ENCODE data around the gene SALL1.

Gene SALL1

DNA sequence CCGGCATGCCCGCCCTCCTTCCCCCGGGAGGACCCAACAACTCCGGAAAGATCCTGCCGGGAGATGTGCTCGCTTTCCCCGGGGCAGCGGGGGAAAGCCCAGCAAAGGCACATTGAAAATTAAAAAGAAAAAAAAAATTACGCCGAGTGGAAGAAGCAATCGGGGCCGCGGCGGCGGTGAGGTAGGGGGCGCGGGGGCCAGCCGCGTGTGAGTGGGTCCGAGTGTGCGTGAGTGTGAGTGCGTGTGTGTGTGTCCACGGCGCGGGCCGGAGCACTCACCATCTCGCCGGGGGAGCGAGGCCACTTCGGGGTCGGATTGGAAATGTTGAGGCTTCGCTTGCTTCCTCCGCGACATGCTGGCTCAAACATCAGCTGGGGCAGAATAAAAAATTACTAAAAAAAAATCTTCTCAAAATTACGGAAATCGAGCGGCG lies at the start of gene SALL1:
TSS of gene SALL1 (minus strand) at position 383 of the 433 bp plus-strand sequence. CDS start at position 354, 29 bp downstream.
- DNase-seq = peak in 16 of 56 donors; percentile 38 to 79 (median 60)

DNA sequence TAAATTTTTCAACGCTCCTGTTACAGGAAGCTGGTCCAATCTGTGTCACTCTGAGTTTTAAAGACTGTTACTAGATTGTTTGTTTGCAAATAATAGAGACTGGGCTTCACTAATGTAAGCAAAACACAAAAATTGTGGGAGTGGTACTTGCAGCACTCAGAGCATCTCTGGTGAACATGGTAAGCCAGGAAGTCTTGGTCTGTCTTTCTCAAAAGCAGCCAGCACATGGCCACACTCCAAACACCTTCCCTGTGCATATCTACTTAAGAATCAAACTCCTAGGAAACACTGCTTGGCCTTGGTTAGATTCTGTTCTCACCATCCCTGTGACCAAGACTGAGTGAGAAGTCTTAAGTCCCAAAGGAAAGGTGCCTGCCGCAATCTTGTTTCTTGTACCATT lies 49.7 kb upstream of the SALL1 start:
- no peak for DNase-seq

DNA sequence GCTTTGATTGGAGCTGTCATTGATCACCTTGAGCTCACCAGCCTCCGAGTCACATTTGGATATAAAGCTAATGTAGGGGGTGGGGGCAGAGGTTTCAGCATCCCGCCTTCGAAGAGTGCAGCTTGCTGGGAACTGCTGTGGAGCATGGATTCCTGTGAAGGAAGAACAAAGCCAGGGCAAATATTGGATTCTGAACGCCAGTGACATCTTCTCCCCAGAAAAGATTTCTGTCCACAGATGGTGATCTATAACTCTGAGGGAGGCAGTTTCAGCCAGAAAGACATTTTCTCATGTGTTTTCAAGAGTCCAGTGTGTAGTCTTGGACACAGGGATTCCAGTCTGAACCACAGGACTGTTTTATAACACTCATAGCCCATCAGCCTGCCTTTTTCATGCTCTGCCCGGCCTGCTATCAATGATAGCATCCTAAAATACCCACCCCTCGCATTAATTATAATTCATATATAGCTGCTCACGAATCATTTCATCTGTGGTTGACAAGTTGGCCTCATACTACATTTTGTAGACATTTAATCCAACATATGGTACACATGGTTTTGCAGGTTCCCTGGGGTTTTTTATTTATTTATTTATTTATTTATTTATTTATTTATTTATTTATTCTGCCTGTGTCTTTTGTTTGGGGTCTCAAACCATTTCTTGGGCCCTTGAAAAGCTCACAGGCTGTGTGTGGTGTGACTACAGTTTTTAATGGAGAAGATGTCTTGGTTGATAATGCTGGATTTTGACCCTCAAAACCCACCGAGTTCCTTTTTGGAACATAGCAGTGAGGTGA lies 47.1 kb upstream of the SALL1 start:
- DNase-seq = no peak

- peak in 1 of 56 donors; percentile 5 for DNase-seq
Measured at GRCh38 chr16:51193879-51194278, 42.8 kb upstream of the SALL1 start.

- DNase-seq = no peak
Measured at GRCh38 chr16:51184702-51185433, 33.8 kb upstream of the SALL1 start.

- no peak for DNase-seq
Measured at GRCh38 chr16:51181503-51181811, 30.4 kb upstream of the SALL1 start.

DNA sequence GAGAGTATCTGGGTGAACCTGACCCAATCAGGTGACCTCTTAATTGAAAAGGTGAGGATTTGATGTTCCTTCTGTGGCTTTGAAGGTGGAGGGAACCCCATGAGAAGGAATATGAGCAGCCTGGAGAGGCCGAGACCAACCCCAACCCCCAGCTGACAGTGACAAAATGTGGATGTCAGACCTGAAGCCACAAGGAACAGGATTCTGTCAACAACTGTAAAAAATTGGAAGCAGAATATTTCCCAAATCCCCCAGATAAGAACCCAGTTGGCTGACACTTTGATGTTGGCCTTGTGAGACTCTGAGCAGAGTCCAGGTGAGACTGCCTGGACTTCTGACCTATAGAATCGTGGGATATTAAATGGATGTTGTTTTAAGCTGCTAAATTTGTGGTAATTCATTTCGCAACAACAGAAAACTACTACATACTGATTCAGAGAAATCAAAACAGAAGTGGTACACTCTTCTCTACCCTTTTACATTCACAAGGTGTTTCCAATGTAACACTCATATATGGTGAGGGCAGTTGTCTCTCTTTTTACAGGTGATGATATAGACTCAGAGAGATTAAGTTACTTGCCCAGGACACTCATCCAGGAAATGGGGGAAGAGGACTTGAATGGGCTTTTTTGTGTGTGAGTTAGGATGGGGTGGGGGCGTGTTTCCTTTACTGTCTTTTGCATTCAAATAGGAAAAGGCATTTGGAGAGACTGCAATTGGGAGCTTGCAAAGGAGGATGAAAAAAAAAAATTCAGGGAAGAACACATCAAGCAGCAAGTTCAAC lies 29.8 kb upstream of the SALL1 start:
- DNase-seq = no peak

DNA sequence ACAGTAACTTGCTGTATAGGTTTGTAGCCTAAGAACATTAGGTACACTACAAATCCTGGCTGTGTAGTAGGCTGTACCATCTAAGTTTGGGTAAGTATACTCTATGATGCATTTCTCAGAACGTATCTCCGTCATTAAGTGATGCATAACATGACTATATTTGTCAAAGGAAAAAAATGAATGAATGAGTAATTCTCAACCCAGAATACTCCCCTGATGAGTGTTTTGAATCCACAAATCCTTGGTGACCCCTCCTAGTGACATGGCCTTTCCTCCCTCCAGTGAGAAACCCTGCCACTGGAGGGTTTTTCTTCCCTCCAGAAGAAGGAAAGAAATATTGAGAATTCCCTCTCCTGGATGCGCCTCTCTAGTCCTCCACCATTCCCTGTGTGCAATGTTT lies 24.0 kb upstream of the SALL1 start:
- no peak for DNase-seq

DNA sequence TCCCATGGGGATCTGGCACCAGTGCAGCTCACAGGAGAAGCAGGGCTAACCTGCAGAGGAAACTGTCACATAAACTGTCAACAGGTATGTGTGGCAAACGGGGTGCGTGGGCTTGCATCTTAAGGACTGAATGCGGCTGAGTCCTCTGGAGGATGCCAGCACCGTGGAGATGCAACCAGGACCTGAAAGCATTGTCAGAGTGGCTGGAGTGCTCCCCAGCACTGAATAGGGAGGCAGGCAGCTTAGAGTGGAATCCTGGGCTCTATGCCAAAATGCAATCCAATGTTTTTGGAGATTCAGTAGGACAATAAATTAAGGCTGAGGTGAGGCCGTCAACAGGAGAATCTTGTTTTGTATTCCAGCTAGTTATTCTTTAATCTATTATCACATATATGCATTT lies 21.3 kb upstream of the SALL1 start:
- no peak for DNase-seq

DNA sequence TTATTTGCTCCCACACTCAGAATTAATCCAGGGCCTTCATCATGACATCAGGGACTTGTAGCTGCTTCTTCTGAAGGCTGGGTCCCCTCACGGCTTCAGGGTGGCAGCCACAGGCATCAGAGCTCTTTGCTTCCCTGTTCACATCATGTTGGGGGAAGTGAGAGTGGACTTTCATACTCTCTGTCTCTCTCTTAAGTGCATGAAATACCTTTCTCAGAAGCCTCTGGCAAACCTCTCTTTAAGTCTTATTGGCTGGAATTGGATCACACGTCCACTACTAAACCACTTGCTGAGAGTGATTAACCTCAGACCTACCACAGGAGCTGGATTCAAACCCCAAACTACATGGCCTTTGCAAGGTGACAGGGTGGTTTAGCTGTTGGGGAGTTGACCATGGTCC lies 17.7 kb upstream of the SALL1 start:
- no peak for DNase-seq

- DNase-seq = no peak
Measured at GRCh38 chr16:51167170-51167895, 16.3 kb upstream of the SALL1 start.

GRCh38 chr16:51166541-51166940 lies 15.5 kb upstream of the SALL1 start:
- no peak for DNase-seq

DNA sequence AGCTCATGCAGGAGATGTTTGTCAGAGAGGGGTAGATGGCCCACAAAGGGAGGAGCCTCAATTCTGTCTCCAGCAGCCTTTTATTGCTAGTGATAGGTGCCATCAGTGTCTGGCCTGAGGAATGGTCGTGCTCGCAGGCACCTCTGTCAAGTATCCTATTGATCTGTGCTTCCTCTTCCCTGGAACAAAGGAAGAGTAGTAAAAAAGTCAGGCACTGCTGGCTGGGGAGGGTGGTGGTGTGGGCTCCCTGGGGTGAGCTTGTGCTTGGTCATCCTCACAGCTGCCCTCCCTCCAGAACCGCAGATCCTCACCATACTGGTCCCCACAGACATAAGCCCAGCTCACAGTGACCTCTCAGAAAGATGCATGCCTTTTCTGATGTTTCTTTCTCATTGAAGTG lies 15.0 kb upstream of the SALL1 start:
- DNase-seq = no peak

GRCh38 chr16:51165043-51165442 lies 14.0 kb upstream of the SALL1 start:
- no peak for DNase-seq

DNA sequence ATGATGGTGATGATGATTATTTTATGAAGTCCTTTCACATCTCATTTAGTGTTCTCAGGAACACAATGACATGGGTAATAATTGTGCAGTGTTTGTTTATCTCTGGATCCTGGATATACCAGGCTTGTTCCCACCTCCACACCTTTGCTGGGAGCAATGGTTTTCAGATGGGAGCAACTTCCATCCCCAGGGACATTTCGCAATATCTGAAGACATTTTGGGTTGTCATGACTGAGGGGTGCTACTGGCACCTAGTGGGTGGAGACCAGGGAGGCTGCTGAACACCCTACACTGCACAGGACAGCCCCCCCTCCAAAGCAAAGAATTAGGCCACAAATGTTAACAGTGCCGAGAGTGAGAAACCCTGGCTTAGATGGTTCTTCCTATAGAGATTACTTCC lies 13.5 kb upstream of the SALL1 start:
- no peak for DNase-seq

GRCh38 chr16:51163894-51164566 lies 13.0 kb upstream of the SALL1 start:
- DNase-seq = peak in 3 of 56 donors; percentile 11 to 32 (median 22)

DNA sequence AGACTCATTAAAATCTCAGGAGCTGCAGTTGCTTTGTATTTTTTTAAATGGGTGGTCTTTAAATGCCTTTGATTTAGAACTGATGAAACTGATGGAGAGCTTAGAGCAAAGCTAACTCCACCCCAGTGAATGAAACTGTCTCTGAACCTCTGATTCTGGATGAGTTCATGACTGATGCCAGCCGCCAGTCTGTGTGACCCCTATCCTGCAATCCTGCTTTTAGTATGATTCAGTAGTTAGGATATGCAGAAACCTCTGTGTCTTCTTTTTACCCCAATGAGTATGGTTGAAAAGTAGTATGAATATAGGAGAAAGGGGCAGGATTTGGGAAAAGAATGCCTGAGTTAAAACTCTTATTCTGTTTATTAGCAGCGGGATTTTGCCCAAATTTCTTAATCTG lies 12.3 kb upstream of the SALL1 start:
- no peak for DNase-seq

DNA sequence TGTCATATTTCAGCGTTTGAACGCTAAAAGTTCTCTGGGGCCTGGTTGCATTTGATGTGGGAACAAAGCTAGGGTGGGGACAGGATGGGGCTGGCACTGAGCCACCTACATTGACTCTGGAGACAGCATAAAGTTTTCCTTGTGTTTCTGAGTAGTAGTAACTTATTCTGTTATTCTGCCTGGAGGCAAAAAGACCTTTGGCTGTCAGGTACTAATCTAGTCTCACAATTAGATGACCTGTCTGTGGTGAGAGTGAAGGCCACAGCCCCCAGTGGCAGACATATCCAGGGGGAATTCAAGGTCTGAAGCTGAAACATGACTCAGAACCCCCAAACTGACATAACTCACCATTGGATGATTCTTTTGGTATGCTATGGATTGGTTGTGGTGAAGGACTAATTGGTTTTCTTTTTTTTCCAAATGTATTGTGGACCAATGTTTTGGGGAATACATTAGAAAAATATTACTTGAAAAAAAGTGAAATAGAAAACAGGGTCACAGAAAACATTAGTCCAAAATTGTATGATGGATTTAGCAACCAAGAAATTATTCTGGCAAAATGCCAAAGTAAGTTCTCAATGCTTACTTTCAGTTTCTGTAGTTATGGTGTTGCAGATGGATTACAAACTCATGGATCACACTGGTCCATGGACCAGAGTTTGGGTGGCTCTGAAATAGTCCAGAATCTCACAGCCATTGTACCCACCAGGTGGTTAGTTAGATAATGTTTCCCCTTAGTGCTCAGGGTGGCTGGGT lies 10.5 kb upstream of the SALL1 start:
- no peak for DNase-seq

GRCh38 chr16:51159865-51160264 lies 8.8 kb upstream of the SALL1 start:
- no peak for DNase-seq

- no peak for DNase-seq
Measured at GRCh38 chr16:51159296-51159695, 8.2 kb upstream of the SALL1 start.

All from amygdala (tissue), 56 donors.